Measurements from ENCODE around the gene HHAT.

HHAT gene

GRCh38 chr1:210445931-210446330 is 117.2 kb downstream of the HHAT start:
- DNase-seq (ENCODE audit: extremely low read depth, low read depth) = no peak
- no peak overlapping the region for H3K4me3 ChIP-seq (replicated peaks; ENCODE audit: low read depth, low read length)
- TF ChIP-seq CTCF (IDR thresholded peaks at IDR 0.05; ENCODE audit: low read depth, low read length, missing control alignments) = no peak

GRCh38 chr1:210446479-210446878 is 117.8 kb downstream of the HHAT start:
- TF ChIP-seq CTCF (IDR thresholded peaks at IDR 0.05; ENCODE audit: low read depth, low read length, missing control alignments) = no peak
- no peak overlapping the region for H3K4me3 ChIP-seq (replicated peaks; ENCODE audit: low read depth, low read length)
- peak; percentile 24 for DNase-seq (ENCODE audit: extremely low read depth, low read depth)

- no peak for DNase-seq (ENCODE audit: extremely low read depth, low read depth)
- H3K4me3 ChIP-seq (replicated peaks; ENCODE audit: low read depth, low read length) = no peak overlapping the region
- no peak for TF ChIP-seq CTCF (IDR thresholded peaks at IDR 0.05; ENCODE audit: low read depth, low read length, missing control alignments)
Measured at GRCh38 chr1:210447456-210448057, 118.9 kb downstream of the HHAT start.

- H3K4me3 ChIP-seq (replicated peaks; ENCODE audit: low read depth, low read length) = no peak overlapping the region
- peak; percentile 37 for DNase-seq (ENCODE audit: extremely low read depth, low read depth)
- TF ChIP-seq CTCF (IDR thresholded peaks at IDR 0.05; ENCODE audit: low read depth, low read length, missing control alignments) = peak; percentile 51
Measured at GRCh38 chr1:210448297-210448892, 119.7 kb downstream of the HHAT start.

GRCh38 chr1:210455840-210456603 is 127.3 kb downstream of the HHAT start:
- no peak overlapping the region for H3K4me3 ChIP-seq (replicated peaks; ENCODE audit: low read depth, low read length)
- no peak for DNase-seq (ENCODE audit: extremely low read depth, low read depth)
- no peak for TF ChIP-seq CTCF (IDR thresholded peaks at IDR 0.05; ENCODE audit: low read depth, low read length, missing control alignments)

GRCh38 chr1:210456731-210457255 is 128.1 kb downstream of the HHAT start:
- no peak for TF ChIP-seq CTCF (IDR thresholded peaks at IDR 0.05; ENCODE audit: low read depth, low read length, missing control alignments)
- DNase-seq (ENCODE audit: extremely low read depth, low read depth) = no peak

More at GRCh38 chr1:210456731-210457255, 128.1 kb downstream of the HHAT start:
- H3K4me3 ChIP-seq (replicated peaks; ENCODE audit: low read depth, low read length) = no peak overlapping the region

All from HFF-Myc (cell line).